IMR-90 (cell line): Measurements from ENCODE around the gene NSUN7. TPM values are rescaled to one million over a fixed set of nuclear protein-coding genes. Genes with fewer than 3 reads are reported as not detected.

ENCODE experiments used
- ATAC-seq: fragments of 200-7000 bp; cut with Tn5 transposase; 2 replicates; pipeline ENCODE4 v1.9.1; 2020; ENCODE audit warnings: low read depth, mild to moderate bottlenecking, moderate library complexity
- BruUV-seq: library from RNA; stranded (reverse); fragments of 400-500 nt; replicated peaks from 2 replicates; lab custom pipeline; 2021; lab: Mats Ljungman, UMichigan
- CTCF ChIA-PET: fragments of 300-600 bp; formaldehyde crosslinking; extraction: SDS; loops from one replicate; lab custom pipeline; 2021; ENCODE audit warnings: antibody characterized with exemption; lab: Yijun Ruan, JAX
- POLR2A ChIA-PET: fragments of 300-600 bp; sonication (Branson Sonifier 250); formaldehyde crosslinking; loops from one replicate; lab custom pipeline; 2022; ENCODE audit warnings: antibody characterized with exemption; ENCODE audit not compliant: unreplicated experiment; lab: Charles Lee
- DNase-seq: peaks from one replicate; pipeline ENCODE4 v3.0.0; 2013
- H2AFZ ChIP-seq: replicated peaks from 2 replicates; pipeline ENCODE3; 2013; ENCODE audit warnings: low read length, mild to moderate bottlenecking; ENCODE audit not compliant: poor library complexity
- H2AK5ac ChIP-seq: 2 replicates; pipeline ENCODE4 v1.6.1; 2013; ENCODE audit warnings: low read depth, low read length, inconsistent platforms
- H2AK9ac ChIP-seq: replicated peaks from 2 replicates; pipeline ENCODE3; 2013; ENCODE audit warnings: mild to moderate bottlenecking, low read depth, low read length, moderate library complexity; ENCODE audit not compliant: poor library complexity
- H2BK120ac ChIP-seq: 2 replicates; pipeline ENCODE4 v1.6.1; 2013; ENCODE audit warnings: low read depth, low read length, inconsistent platforms
- H2BK15ac ChIP-seq: 3 replicates; pipeline ENCODE4 v1.6.1; 2013; ENCODE audit warnings: low read depth, low read length, inconsistent platforms
- H2BK20ac ChIP-seq: 2 replicates; pipeline ENCODE4 v1.6.1; 2013; ENCODE audit warnings: low read depth, mild to moderate bottlenecking, inconsistent platforms, low read length, moderate library complexity
- H2BK5ac ChIP-seq: 2 replicates; pipeline ENCODE4 v1.6.1; 2013; ENCODE audit warnings: mild to moderate bottlenecking, low read depth, low read length, inconsistent platforms; ENCODE audit not compliant: poor library complexity, severe bottlenecking
- H3K14ac ChIP-seq: replicated peaks from 2 replicates; pipeline ENCODE4 v1.6.1; 2013; ENCODE audit warnings: low read depth, low read length, inconsistent platforms
- H3K18ac ChIP-seq: 2 replicates; pipeline ENCODE4 v1.6.1; 2013; ENCODE audit warnings: low read depth, low read length, control low read depth
- H3K23ac ChIP-seq: 2 replicates; pipeline ENCODE4 v1.6.1; 2013; ENCODE audit warnings: low read depth, low read length, inconsistent platforms
- H3K27ac ChIP-seq: 2 replicates; pipeline ENCODE4 v1.5.1; 2013; ENCODE audit warnings: mild to moderate bottlenecking, control low read depth, low read length; ENCODE audit not compliant: insufficient read depth
- H3K27me3 ChIP-seq: 2 replicates; pipeline ENCODE4 v1.6.1; 2013; ENCODE audit warnings: low read length; ENCODE audit not compliant: control insufficient read depth, insufficient read depth
- H3K36me3 ChIP-seq: 2 replicates; pipeline ENCODE4 v1.6.1; 2013; ENCODE audit warnings: low read length, mixed read lengths; ENCODE audit not compliant: control insufficient read depth, insufficient read depth
- H3K4ac ChIP-seq: 2 replicates; pipeline ENCODE4 v1.6.1; 2013; ENCODE audit warnings: low read depth, low read length, inconsistent platforms
- H3K4me1 ChIP-seq: 2 replicates; pipeline ENCODE4 v1.6.1; 2013; ENCODE audit warnings: low read length, mixed read lengths; ENCODE audit not compliant: control insufficient read depth, insufficient read depth
- H3K4me2 ChIP-seq: 2 replicates; pipeline ENCODE4 v1.6.1; 2013; ENCODE audit warnings: low read depth, mild to moderate bottlenecking, control low read depth, low read length, moderate library complexity
- H3K4me3 ChIP-seq: 2 replicates; pipeline ENCODE4 v1.5.1; 2013; ENCODE audit warnings: low read depth, mild to moderate bottlenecking, control low read depth, low read length, moderate library complexity; ENCODE audit not compliant: insufficient read depth
- H3K56ac ChIP-seq: 2 replicates; pipeline ENCODE4 v1.6.1; 2013; ENCODE audit warnings: low read length, inconsistent platforms; ENCODE audit not compliant: insufficient read depth; ENCODE audit errors: extremely low read depth
- H3K79me1 ChIP-seq, 2 experiments: 2 replicates each; pipeline ENCODE4 v1.6.1; 2013; ENCODE audit warnings: low read length in 2 of 2, inconsistent platforms in 1 of 2, low read depth in 1 of 2
- H3K9ac ChIP-seq: 2 replicates; pipeline ENCODE4 v1.6.1; 2013; ENCODE audit warnings: low read depth, low read length, control low read depth
- H3K9me1 ChIP-seq: 2 replicates; pipeline ENCODE4 v1.6.1; 2013; ENCODE audit warnings: low read length, inconsistent platforms; ENCODE audit not compliant: insufficient read depth
- H3K9me3 ChIP-seq: 2 replicates; pipeline ENCODE4 v1.6.1; 2013; ENCODE audit warnings: low read length; ENCODE audit not compliant: control insufficient read depth, insufficient read depth
- H4K20me1 ChIP-seq: 2 replicates; pipeline ENCODE4 v1.6.1; 2013; ENCODE audit warnings: low read length, inconsistent platforms; ENCODE audit not compliant: insufficient read depth
- H4K5ac ChIP-seq: 2 replicates; pipeline ENCODE4 v1.6.1; 2013; ENCODE audit warnings: mild to moderate bottlenecking, low read depth, low read length, control low read depth
- H4K8ac ChIP-seq, 2 experiments: 2 replicates each; pipeline ENCODE4 v1.6.1; 2013; ENCODE audit warnings: low read depth in 2 of 2, low read length in 2 of 2, control low read depth in 1 of 2, inconsistent platforms in 1 of 2
- H4K91ac ChIP-seq: 2 replicates; pipeline ENCODE4 v1.6.1; 2013; ENCODE audit warnings: low read depth, low read length, inconsistent platforms; ENCODE audit not compliant: insufficient read depth
- BHLHE40 ChIP-seq: fragments of 150-350 bp; IDR thresholded peaks from 2 replicates; pipeline ENCODE4 v1.6.1; 2016; ENCODE audit warnings: mild to moderate bottlenecking, low read depth, low read length
- CEBPB ChIP-seq: IDR thresholded peaks from 2 replicates; pipeline ENCODE4 v1.6.1; 2012; ENCODE audit warnings: low read depth, low read length, improper control_type of control experiment
- CHD1 ChIP-seq: IDR thresholded peaks from 2 replicates; pipeline ENCODE4 v1.6.1; 2012; ENCODE audit warnings: low read depth, low read length, improper control_type of control experiment
- FOS ChIP-seq: fragments of 150-350 bp; IDR thresholded peaks from 2 replicates; pipeline ENCODE4 v1.6.1; 2016; ENCODE audit warnings: low read depth, low read length
- MAFK ChIP-seq: IDR thresholded peaks from 2 replicates; pipeline ENCODE4 v1.6.1; 2012; ENCODE audit warnings: low read depth, low read length, improper control_type of control experiment
- MAZ ChIP-seq: IDR thresholded peaks from 2 replicates; pipeline ENCODE4 v1.6.1; 2012; ENCODE audit warnings: low read depth, mild to moderate bottlenecking, low read length, improper control_type of control experiment, moderate library complexity, borderline replicate concordance
- MXI1 ChIP-seq: IDR thresholded peaks from 2 replicates; pipeline ENCODE4 v1.6.1; 2012; ENCODE audit warnings: low read depth, mild to moderate bottlenecking, low read length, moderate library complexity, borderline replicate concordance
- NFE2L2 ChIP-seq: fragments of 150-350 bp; IDR thresholded peaks from 2 replicates; pipeline ENCODE4 v1.6.1; 2016; ENCODE audit warnings: low read depth, mild to moderate bottlenecking, low read length
- POLR2A ChIP-seq: IDR thresholded peaks from 2 replicates; pipeline ENCODE4 v1.6.1; 2012; ENCODE audit warnings: mild to moderate bottlenecking, low read depth, low read length
- RAD21 ChIP-seq: IDR thresholded peaks from 2 replicates; pipeline ENCODE4 v1.6.1; 2012; ENCODE audit warnings: low read length, improper control_type of control experiment
- RCOR1 ChIP-seq: IDR thresholded peaks from 2 replicates; pipeline ENCODE4 v1.6.1; 2012; ENCODE audit warnings: mild to moderate bottlenecking, low read length, improper control_type of control experiment; ENCODE audit not compliant: insufficient replicate concordance
- RFX5 ChIP-seq: IDR thresholded peaks from 2 replicates; pipeline ENCODE4 v1.8.0; 2012; ENCODE audit warnings: low read depth, mild to moderate bottlenecking, low read length, moderate library complexity
- SMC3 ChIP-seq: fragments of 150-350 bp; IDR thresholded peaks from 2 replicates; pipeline ENCODE4 v1.6.1; 2016; ENCODE audit warnings: low read depth, mild to moderate bottlenecking, antibody characterized with exemption, low read length, moderate library complexity
- WGBS, 2 experiments: methylation state at CpG; one replicate each; pipeline versions ENCODE4 v1.1.5 to v1.1.7; 2013; ENCODE audit warnings: missing lambda C conversion rate in 2 of 2; ENCODE audit not compliant: insufficient read length in 1 of 2; ENCODE audit errors: extremely low coverage in 2 of 2; 5-methylcytosine and 5-hydroxymethylcytosine counted together
- dilution Hi-C: fragments of 300-500 bp; cut with HindIII; formaldehyde crosslinking; loops from one replicate; pipeline ENCODE4 v1.14.3; 2018; ENCODE audit warnings: low sequenced_read_pairs; ENCODE audit not compliant: unreplicated experiment
- in situ Hi-C: fragments of 300-500 bp; cut with MboI; formaldehyde crosslinking; loops from 3 replicates; pipeline ENCODE4 v1.14.3; 2019; ENCODE audit warnings: low sequenced_read_pairs, inconsistent platforms, mixed read lengths
- intact Hi-C: fragments of 100-400 bp; cut with micrococcal nuclease; formaldehyde crosslinking; loops from 2 replicates; pipeline ENCODE4 v1.10.0; 2022
- polyA plus RNA-seq, 3 experiments: library from polyadenylated mRNA; depleted of rRNA; stranded (reverse); fragments of >200 nt; gene quantifications; 2 replicates each; pipeline ENCODE4 v1.2.3, GENCODE V29; 2012; ENCODE audit warnings: low replicate concordance in 1 of 3
- total RNA-seq: library from RNA; depleted of rRNA; stranded (reverse); fragments of >200 nt; gene quantifications from 2 replicates; pipeline ENCODE4 v1.2.3, GENCODE V29; 2012
- TF ChIP-seq, protein P1 (sequence below): fragments of 150-350 bp; IDR thresholded peaks from 2 replicates; pipeline ENCODE4 v1.6.1; 2017; ENCODE audit warnings: mild to moderate bottlenecking, antibody characterized with exemption, low read length, low read depth
- TF ChIP-seq, protein P2 (sequence below): fragments of 150-350 bp; IDR thresholded peaks from 2 replicates; pipeline ENCODE4 v1.6.1; 2016; ENCODE audit warnings: low read depth, mild to moderate bottlenecking, low read length, moderate library complexity, borderline replicate concordance
- TF ChIP-seq, protein P3 (sequence below): conservative IDR thresholded peaks from 2 replicates; pipeline ENCODE4 v1.5.1; 2012; ENCODE audit warnings: mild to moderate bottlenecking, low read depth, low read length, improper control_type of control experiment

The NSUN7 gene
- total and polyA plus RNA-seq, 2 of the 4 experiments (the other 2 are of a cell fraction): not detected

DNA sequence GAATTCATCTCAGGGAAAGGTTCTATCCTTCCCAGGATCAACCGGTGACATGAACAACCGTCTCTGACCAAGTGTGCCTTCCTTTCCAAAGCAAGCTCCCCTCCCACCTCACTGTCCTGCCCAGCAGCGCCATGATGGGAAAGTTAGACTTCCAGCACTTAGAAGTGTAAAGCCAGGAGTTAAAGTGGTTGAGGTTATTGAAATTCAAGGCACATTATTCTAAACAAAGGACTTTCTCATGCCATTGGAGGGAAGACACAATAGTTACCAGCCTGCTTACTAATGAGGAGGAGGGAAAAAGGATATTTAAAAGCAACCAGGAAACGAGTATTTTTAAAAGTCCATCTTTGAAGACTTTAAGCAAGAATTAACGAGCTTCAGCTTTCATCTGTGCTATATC, 96.8 kb downstream of the NSUN7 start:
- Histone ChIP-seq H3K27me3 (no peaks in the 10 kb centered on the region), H3K4me1 (no peaks in the 10 kb centered on the region), H4K91ac (no peak overlapping the region), H3K4me2 (no peak overlapping the region), H4K8ac (no peak overlapping the region), H2AK5ac (no peak overlapping the region), H2BK20ac (no peak overlapping the region), H3K27ac (no peak overlapping the region), H2AK9ac (no peak overlapping the region), H2BK120ac (no peak overlapping the region), H2BK5ac (no peak overlapping the region), H3K79me1 (peaks cover 3 to 7% of the 10 kb centered on the region in 2 experiments; a peak in 3 of 4 replicates), H3K14ac (no peak overlapping the region), H2AFZ (no peak overlapping the region), H3K23ac (no peak overlapping the region), H3K56ac (no peak overlapping the region), H3K4ac (no peak overlapping the region), H4K5ac (no peak overlapping the region), H3K9me1 (peaks cover 13% of the 10 kb centered on the region; the same call in 1 of the 2 replicates), H3K4me3 (no peak overlapping the region), H4K20me1 (no peaks in the 10 kb centered on the region), H3K36me3 (no peaks in the 10 kb centered on the region), H3K9ac (no peak overlapping the region), H3K18ac (no peak overlapping the region), H3K9me3 (no peaks in the 10 kb centered on the region), H2BK15ac (no peak overlapping the region)
- WGBS, 2 experiments: no CpG with 5 or more reads among the region's 5 CpGs
- dilution Hi-C loops (no loop called here), in situ Hi-C loops (no loop called here), intact Hi-C loops (no loop called here)
- TF ChIP-seq CHD1: no peak
- TF ChIP-seq SMC3: no peak
- TF ChIP-seq MXI1: no peak
- TF ChIP-seq MAFK: no peak
- TF ChIP-seq, protein P1, sequence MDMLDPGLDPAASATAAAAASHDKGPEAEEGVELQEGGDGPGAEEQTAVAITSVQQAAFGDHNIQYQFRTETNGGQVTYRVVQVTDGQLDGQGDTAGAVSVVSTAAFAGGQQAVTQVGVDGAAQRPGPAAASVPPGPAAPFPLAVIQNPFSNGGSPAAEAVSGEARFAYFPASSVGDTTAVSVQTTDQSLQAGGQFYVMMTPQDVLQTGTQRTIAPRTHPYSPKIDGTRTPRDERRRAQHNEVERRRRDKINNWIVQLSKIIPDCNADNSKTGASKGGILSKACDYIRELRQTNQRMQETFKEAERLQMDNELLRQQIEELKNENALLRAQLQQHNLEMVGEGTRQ: no peak
- no peak for TF ChIP-seq POLR2A
- TF ChIP-seq RCOR1: no peak
- TF ChIP-seq BHLHE40: no peak
- TF ChIP-seq RAD21: no peak
- no peak for TF ChIP-seq CEBPB
- TF ChIP-seq RFX5: no peak
- TF ChIP-seq, protein P2, sequence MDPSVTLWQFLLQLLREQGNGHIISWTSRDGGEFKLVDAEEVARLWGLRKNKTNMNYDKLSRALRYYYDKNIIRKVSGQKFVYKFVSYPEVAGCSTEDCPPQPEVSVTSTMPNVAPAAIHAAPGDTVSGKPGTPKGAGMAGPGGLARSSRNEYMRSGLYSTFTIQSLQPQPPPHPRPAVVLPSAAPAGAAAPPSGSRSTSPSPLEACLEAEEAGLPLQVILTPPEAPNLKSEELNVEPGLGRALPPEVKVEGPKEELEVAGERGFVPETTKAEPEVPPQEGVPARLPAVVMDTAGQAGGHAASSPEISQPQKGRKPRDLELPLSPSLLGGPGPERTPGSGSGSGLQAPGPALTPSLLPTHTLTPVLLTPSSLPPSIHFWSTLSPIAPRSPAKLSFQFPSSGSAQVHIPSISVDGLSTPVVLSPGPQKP: no peak
- TF ChIP-seq NFE2L2: no peak
- no peak for TF ChIP-seq FOS
- no peak for TF ChIP-seq MAZ
- TF ChIP-seq, protein P3, sequence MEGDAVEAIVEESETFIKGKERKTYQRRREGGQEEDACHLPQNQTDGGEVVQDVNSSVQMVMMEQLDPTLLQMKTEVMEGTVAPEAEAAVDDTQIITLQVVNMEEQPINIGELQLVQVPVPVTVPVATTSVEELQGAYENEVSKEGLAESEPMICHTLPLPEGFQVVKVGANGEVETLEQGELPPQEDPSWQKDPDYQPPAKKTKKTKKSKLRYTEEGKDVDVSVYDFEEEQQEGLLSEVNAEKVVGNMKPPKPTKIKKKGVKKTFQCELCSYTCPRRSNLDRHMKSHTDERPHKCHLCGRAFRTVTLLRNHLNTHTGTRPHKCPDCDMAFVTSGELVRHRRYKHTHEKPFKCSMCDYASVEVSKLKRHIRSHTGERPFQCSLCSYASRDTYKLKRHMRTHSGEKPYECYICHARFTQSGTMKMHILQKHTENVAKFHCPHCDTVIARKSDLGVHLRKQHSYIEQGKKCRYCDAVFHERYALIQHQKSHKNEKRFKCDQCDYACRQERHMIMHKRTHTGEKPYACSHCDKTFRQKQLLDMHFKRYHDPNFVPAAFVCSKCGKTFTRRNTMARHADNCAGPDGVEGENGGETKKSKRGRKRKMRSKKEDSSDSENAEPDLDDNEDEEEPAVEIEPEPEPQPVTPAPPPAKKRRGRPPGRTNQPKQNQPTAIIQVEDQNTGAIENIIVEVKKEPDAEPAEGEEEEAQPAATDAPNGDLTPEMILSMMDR: no peak
- ChIA-PET CTCF (interaction anchor here (0.6 kb wide), 1 partner anchor 10 kb away, joined by 3 read pairs; no protein-coding TSS in a partner anchor), POLR2A (interaction anchor here (0.6 to 1.3 kb wide), 2 partner anchors 9 to 795 kb away, joined by 3 to 4 read pairs; no protein-coding TSS in a partner anchor)
- ATAC-seq (no peak), DNase-seq (no peak)
- no TSS peak for BruUV-seq
